Naive thymus-derived CD8-positive, alpha-beta T cell (primary cell): ENCODE measurements around the gene NRDC. TPM values are rescaled to one million over a fixed set of nuclear protein-coding genes. Genes with fewer than 3 reads are reported as not detected.
A peak's percentile ranks its signal among the peaks of the same experiment; 100 is the strongest.
"Not testable (repeated sequence)": the region's sequence is repeated elsewhere in the genome, so short reads cannot be mapped to it uniquely, and the experiment has no call there.

Source experiments
- ATAC-seq, 2 donors: fragments of 150-1000 bp; cut with Tn5 transposase in 1 of 2; sonication (Bioruptor Pico), chemical (Tn5 transposase) in 1 of 2; 1 replicate in 1 of 2; 2 replicates in 1 of 2; pipeline ENCODE4 v1.10.0; 2021; ENCODE audit warnings: mild to moderate bottlenecking in 2 of 2, moderate library complexity in 2 of 2
- POLR2A ChIA-PET: fragments of 350-600 bp; sonication (Branson Sonifier 250); formaldehyde crosslinking; loops from one replicate; lab custom pipeline; 2021; ENCODE audit warnings: antibody characterized with exemption; lab: Charles Lee
- DNase-seq, 10 donors: peaks; one replicate each; pipeline versions ENCODE4 v3.0.0 to v3.0.0-alpha.2; 2020 to 2022
- H3K27ac Mint-ChIP-seq, 10 donors: one replicate each; pipeline ENCODE4 v1.8.0; 2020 to 2022; ENCODE audit warnings: mild to moderate bottlenecking in 10 of 10, mixed read lengths in 10 of 10, moderate library complexity in 4 of 10, inconsistent platforms in 1 of 10
- H3K27me3 Mint-ChIP-seq, 5 donors: one replicate each; pipeline ENCODE4 v1.8.0; 2021 to 2022; ENCODE audit warnings: mixed read lengths in 5 of 5
- H3K36me3 Mint-ChIP-seq, 3 donors: one replicate each; pipeline ENCODE4 v1.8.0; 2020 to 2022; ENCODE audit warnings: mixed read lengths in 3 of 3, mild to moderate bottlenecking in 2 of 3, inconsistent platforms in 1 of 3
- H3K4me1 Mint-ChIP-seq, 4 donors: one replicate each; pipeline ENCODE4 v1.8.0; 2021 to 2022; ENCODE audit warnings: mixed read lengths in 4 of 4
- H3K4me3 Mint-ChIP-seq, 10 donors: one replicate each; pipeline ENCODE4 v1.8.0; 2020 to 2022; ENCODE audit warnings: mild to moderate bottlenecking in 10 of 10, mixed read lengths in 10 of 10, moderate library complexity in 6 of 10, inconsistent platforms in 1 of 10
- H3K9me3 Mint-ChIP-seq, 9 donors: one replicate each; pipeline ENCODE4 v1.8.0; 2020 to 2022; ENCODE audit warnings: mixed read lengths in 9 of 9, mild to moderate bottlenecking in 3 of 9, inconsistent platforms in 1 of 9, moderate library complexity in 1 of 9
- polyA plus RNA-seq, 3 donors: library from polyadenylated mRNA; unstranded; fragments of 300-500 nt; fragmentation: Illumina TruSeq; gene quantifications; one replicate each; pipeline ENCODE4 v1.2.3, GENCODE V29; 2021
- total RNA-seq, 8 experiments: library from RNA in 2 of 8; stranded (reverse) in 2 of 8; gene quantifications; one replicate each; pipeline ENCODE4 v1.2.3 and lab custom pipeline; 2021 to 2026

NRDC gene
- total and polyA plus RNA-seq, 5 experiments from 2014 or later: 54.8 to 145 (median 70.1) TPM

DNA sequence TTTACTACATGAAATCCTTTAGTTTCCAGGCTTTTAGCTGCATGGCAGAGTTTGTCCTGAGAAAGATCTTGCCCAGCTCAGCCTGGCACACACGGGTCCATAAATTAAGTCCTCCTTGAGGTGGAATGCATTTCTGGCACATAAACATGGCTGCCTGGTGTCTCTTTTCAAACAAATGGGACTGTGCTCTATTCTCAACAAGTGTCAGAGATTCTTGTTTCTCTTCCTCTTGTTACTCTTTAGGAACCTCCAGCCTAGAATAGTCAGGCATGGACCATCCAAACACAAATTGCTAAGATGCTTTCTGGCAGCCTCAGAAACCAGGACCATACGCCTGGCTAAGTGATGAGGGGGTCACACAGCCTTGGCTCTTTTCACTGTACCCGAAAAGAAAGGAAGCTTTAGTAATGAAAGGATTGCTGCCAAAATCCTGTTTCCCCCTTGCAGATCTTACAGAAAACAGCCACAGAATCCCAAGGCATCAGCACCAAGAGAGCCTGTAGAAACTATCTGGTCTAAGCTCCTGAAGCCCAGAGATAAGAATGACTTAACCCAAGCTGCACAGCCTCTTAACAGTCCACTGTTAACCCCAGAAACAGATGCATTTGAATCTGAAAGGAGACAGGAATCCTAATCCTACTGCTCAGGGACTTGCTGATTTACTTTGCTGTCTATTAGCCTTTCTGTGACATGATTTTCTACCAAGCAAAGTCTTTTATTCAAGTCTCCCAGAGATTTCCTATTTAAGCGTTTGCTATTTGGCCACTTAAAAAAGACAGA, 31.9 kb upstream of the NRDC start:
- H3K27ac Mint-ChIP-seq: no peak overlapping the region
- no peak overlapping the region for H3K4me3 Mint-ChIP-seq
- DNase-seq (no peak), ATAC-seq (no peak)
- H3K36me3 Mint-ChIP-seq: peaks cover 0 to 4% (median 0%) of the 10 kb centered on the region in 3 donors
- H3K27me3 Mint-ChIP-seq: peaks cover 0 to 22% (median 11%) of the 10 kb centered on the region in 5 donors
- peaks cover 0 to 14% (median 7%) of the 10 kb centered on the region in 4 donors for H3K4me1 Mint-ChIP-seq
- H3K9me3 Mint-ChIP-seq: peaks cover 0 to 16% (median 1%) of the 10 kb centered on the region in 9 donors
- POLR2A ChIA-PET: no interaction called here

DNA sequence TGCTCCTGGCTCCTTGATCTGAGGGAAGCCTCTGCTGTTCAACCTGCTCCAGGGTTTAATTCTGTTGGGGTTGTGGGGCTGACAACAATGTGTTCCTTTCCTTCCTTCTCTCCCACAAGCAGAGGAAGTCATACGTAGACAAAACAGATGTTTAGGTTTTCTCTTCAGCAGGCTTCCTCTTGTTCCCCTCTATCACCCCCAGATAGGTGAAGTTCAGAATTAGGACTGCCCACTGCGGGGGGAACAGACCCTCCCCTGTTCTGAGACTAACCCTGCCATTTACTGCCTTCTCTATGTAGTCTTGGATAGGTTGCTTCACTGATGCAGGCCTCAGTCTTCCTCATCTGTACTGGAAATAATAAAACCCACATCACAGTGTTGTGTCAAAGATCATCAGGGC, 30.0 kb upstream of the NRDC start:
- H3K27ac Mint-ChIP-seq: peak overlapping the region in 1 of 10 donors; percentile 81
- H3K4me1 Mint-ChIP-seq: peaks cover 0 to 14% (median 7%) of the 10 kb centered on the region in 4 donors
- peaks cover 0 to 4% (median 0%) of the 10 kb centered on the region in 3 donors for H3K36me3 Mint-ChIP-seq
- DNase-seq: no peak
- peaks cover 0 to 15% (median 11%) of the 10 kb centered on the region in 5 donors for H3K27me3 Mint-ChIP-seq
- H3K4me3 Mint-ChIP-seq: no peak overlapping the region
- POLR2A ChIA-PET: no interaction called here
- ATAC-seq: no peak
- H3K9me3 Mint-ChIP-seq: peaks cover 0 to 16% (median 1%) of the 10 kb centered on the region in 9 donors

DNA sequence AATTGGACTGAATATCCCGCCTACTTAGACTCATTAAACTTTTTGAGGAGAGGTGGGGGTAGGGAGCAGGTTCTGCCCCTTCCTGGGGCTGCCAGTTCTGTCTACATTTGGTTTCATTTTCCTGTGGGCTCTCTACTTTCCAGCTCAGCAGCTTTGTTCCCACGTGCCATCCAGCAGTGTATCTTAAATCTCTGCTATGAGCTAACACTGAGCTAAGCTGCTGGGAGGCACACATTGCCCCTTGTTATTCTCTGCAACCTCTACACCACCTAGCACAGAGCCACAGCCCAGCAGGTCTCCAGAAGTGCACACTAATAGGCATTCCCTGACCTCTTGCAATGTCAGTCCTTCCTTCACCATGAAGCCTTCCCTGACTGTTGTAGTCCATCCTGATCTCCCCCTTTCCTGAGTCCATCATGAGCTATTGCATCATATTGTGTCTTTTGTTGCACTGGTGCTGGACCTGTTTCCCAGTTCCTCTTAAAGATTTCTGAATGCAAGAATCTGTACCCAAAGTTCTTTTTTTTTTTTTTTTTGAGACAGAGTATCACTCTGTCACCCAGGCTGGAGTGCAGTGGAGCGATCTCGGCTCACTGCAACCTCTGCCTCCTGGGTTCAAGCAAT, 28.7 kb upstream of the NRDC start:
- Mint-ChIP-seq H3K27ac (peak overlapping the region in 9 of 10 donors; percentile 50 to 93 (median 87)), H3K9me3 (peaks cover 0 to 16% (median 1%) of the 10 kb centered on the region in 9 donors), H3K27me3 (peaks cover 0 to 11% (median 7%) of the 10 kb centered on the region in 5 donors), H3K36me3 (peaks cover 0 to 4% (median 0%) of the 10 kb centered on the region in 3 donors), H3K4me3 (no peak overlapping the region), H3K4me1 (peaks cover 0 to 14% (median 7%) of the 10 kb centered on the region in 4 donors)
- POLR2A ChIA-PET: no interaction called here
- DNase-seq (no peak), ATAC-seq (no peak)

DNA sequence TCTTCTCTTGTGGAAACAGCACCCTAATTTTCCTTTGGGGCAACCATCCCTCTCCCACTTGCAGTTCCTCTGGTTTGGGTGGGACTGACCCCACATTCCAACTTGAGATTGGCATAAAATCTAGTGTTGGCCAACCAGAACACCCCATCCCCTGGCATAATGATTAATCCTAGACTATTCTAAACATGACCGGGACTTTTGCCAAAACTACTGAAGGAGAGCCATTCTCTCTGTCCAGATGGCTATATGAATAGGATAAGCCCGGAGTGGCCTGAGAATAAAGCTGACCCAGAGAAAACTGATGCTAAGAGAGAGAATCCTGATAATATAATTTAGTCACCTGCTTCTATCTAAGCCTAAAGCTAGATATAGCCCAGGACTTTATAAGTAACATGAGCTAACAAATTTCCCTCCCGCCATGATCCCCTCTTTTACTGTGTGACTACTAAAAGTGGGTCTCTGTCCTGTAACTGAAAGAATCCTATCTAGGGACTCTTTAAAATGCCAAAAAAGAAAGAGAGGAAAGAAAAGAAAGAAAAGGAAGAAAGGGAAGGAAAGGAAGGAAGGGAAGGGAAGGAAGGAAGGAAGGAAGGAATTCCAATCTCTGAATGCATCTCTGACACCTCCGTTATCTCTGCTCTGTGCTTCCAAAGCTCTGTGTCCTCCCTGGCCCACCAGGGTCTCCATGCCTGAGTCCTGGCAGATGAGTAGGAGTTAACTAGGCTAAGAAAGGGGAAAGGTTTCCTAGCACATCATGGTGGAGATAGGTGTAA, 28.0 kb upstream of the NRDC start:
- H3K4me1 Mint-ChIP-seq: peaks cover 0 to 14% (median 7%) of the 10 kb centered on the region in 4 donors
- peak overlapping the region in 1 of 10 donors; percentile 21 for H3K4me3 Mint-ChIP-seq
- peaks cover 0 to 4% (median 0%) of the 10 kb centered on the region in 3 donors for H3K36me3 Mint-ChIP-seq
- POLR2A ChIA-PET: no interaction called here
- peaks cover 0 to 11% (median 7%) of the 10 kb centered on the region in 5 donors for H3K27me3 Mint-ChIP-seq
- ATAC-seq (no peak), DNase-seq (no peak)
- H3K27ac Mint-ChIP-seq: peak overlapping the region; percentile 69 to 95 (median 88)
- peaks cover 0 to 16% (median 1%) of the 10 kb centered on the region in 9 donors for H3K9me3 Mint-ChIP-seq

DNA sequence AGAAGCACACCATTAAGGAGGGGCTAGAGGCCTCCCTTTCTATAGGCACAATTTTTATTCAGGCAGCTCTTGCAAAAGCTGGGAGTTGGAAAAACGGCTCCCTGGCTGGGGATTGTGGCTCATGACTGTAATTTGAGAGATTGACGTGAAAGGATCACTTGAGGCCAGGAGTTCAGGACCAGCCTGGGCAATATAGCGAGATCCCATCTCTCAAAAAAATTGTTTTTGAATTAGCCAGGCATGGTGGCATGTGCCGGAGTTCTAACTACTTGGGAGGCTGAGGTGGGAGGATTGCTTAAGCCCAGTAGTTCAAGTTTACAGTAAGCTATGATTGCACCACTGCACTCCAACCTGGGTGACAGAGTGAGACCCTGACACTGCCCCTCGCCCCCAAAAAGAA, 23.9 kb upstream of the NRDC start:
- ATAC-seq (no peak), DNase-seq (no peak)
- H3K9me3 Mint-ChIP-seq: peaks cover 0 to 16% (median 0%) of the 10 kb centered on the region in 9 donors
- POLR2A ChIA-PET: no interaction called here
- H3K27me3 Mint-ChIP-seq: peaks cover 10 to 24% (median 14%) of the 10 kb centered on the region in 5 donors
- H3K27ac Mint-ChIP-seq: no peak overlapping the region
- H3K4me1 Mint-ChIP-seq: peaks cover 0 to 11% (median 7%) of the 10 kb centered on the region in 4 donors
- no peak overlapping the region for H3K4me3 Mint-ChIP-seq
- peaks cover 0 to 8% (median 0%) of the 10 kb centered on the region in 3 donors for H3K36me3 Mint-ChIP-seq

DNA sequence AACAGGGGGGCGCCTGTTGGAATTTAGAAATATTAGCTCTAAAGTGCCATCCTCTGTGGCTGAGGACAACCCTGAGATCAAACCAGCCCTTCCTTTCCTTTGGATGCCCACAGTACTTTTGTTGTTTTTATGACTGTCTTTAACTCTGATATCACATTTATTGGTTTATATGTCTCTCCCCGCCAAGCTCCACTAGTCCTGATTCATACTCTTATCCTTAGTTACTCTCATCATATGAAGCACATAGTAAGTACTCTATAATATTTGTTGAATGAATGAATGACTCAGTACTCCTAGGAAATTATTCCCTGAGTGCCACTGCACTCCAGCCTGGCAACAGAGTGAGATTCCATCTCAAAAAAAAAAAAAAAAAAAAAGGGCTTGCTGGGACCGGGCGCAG, 22.6 kb upstream of the NRDC start:
- Mint-ChIP-seq H3K4me1 (peaks cover 0 to 1% (median 0%) of the 10 kb centered on the region in 4 donors), H3K4me3 (no peak overlapping the region), H3K27ac (no peak overlapping the region), H3K36me3 (peaks cover 0 to 4% (median 0%) of the 10 kb centered on the region in 3 donors), H3K9me3 (peaks cover 0 to 3% (median 0%) of the 10 kb centered on the region in 9 donors), H3K27me3 (peaks cover 12 to 31% (median 22%) of the 10 kb centered on the region in 5 donors)
- DNase-seq (no peak), ATAC-seq (no peak)
- POLR2A ChIA-PET: no interaction called here

DNA sequence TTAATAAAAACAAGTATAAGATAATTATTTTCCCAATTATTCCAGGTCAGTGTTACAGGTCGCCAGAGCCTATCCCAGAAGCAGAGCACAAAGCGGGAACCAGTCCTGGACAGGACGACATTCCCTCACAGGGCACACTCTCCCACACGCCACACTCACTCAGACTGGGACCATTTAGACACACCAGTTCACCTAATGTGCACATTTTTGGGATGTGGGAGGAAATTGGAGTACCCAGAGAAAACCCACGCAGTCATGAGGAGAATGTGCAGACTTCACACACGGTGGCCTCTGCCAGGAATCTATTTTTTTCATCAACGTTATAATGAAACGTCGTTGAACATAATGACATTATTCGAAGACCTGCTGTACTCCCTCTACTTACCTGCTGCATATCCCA, 20.5 kb upstream of the NRDC start:
- peaks cover 21 to 46% (median 38%) of the 10 kb centered on the region in 5 donors for H3K27me3 Mint-ChIP-seq
- no peak overlapping the region for H3K4me3 Mint-ChIP-seq
- H3K27ac Mint-ChIP-seq: no peak overlapping the region
- peaks cover 0 to 4% (median 0%) of the 10 kb centered on the region in 3 donors for H3K36me3 Mint-ChIP-seq
- ATAC-seq (no peak), DNase-seq (no peak)
- POLR2A ChIA-PET: no interaction called here
- H3K9me3 Mint-ChIP-seq: no peaks in the 10 kb centered on the region
- peaks cover 0 to 1% (median 0%) of the 10 kb centered on the region in 4 donors for H3K4me1 Mint-ChIP-seq

DNA sequence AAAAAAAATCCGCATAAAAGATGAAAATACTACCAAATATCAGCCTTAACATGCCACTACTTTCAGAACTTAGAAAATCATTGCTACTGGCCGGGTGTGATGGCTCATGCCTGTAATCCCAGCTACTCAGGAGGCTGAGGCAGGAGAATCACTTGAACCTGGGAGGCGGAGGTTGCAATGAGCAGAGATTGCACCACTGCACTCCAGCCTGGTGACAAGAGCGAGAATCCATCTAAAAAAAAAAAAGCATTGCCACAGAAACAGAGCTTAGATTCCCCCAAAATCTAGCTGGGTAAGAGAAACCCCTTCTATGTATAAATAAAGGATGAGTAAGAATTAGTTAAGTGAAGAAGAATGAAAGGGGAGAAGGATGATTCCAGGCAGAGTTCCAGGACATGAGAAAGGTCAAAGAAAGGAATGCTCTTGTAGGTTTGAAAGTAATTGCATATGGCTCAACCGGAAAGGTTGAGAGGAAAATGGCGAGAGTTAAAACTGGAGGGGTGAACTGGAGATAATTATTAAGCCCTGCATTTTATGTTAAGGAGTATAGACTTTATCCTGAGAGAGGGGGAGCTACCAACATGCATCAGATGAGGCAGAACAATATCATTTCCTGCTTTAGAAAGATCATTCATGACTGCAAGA, 19.7 kb upstream of the NRDC start:
- Mint-ChIP-seq H3K4me1 (peaks cover 0 to 1% (median 0%) of the 10 kb centered on the region in 4 donors), H3K4me3 (no peak overlapping the region), H3K36me3 (peaks cover 0 to 4% (median 0%) of the 10 kb centered on the region in 3 donors), H3K27me3 (peaks cover 25 to 51% (median 46%) of the 10 kb centered on the region in 5 donors), H3K9me3 (no peaks in the 10 kb centered on the region), H3K27ac (no peak overlapping the region)
- ATAC-seq (no peak), DNase-seq (no peak)
- POLR2A ChIA-PET: no interaction called here

DNA sequence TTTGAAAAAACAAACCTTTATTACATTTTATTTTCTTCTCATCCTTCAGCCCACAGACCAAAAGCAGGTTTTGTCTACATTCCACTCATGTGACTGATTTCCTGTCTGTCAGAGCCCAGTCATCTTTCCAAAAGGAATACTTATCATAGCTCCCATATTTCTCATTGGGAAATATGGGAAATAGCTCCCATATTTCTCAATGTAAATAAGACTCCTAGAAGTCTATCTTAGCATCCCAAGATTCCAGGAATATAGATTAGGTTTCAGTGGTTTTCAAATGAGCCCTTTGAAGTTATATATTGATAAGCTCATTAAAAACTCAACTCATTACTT, 19.1 kb upstream of the NRDC start:
- H3K27me3 Mint-ChIP-seq: peaks cover 26 to 56% (median 51%) of the 10 kb centered on the region in 5 donors
- H3K27ac Mint-ChIP-seq: no peak overlapping the region
- DNase-seq (no peak), ATAC-seq (no peak)
- POLR2A ChIA-PET: no interaction called here
- no peaks in the 10 kb centered on the region for H3K9me3 Mint-ChIP-seq
- peaks cover 0 to 4% (median 0%) of the 10 kb centered on the region in 3 donors for H3K36me3 Mint-ChIP-seq
- peaks cover 0 to 1% (median 0%) of the 10 kb centered on the region in 4 donors for H3K4me1 Mint-ChIP-seq
- H3K4me3 Mint-ChIP-seq: no peak overlapping the region

DNA sequence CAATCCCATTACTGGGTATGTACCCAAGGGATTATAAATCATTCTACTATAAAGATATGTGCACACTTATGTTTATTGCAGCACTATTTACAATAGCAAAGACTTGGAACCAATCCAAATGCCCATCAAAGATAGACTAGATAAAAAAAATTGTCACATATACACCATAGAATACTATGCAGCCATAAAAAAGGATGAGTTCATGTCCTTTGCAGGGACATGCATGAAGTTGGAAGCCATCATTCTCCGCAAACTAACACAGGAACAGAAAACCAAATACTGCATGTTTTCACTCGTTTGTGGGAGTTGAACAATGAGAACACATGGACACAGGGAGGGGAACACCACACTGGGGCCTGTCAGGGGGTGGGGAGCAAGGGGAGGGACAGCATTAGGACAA, 16.2 kb upstream of the NRDC start:
- H3K36me3 Mint-ChIP-seq, H3K27ac Mint-ChIP-seq, ATAC-seq, POLR2A ChIA-PET, H3K4me1 Mint-ChIP-seq, H3K9me3 Mint-ChIP-seq, DNase-seq, H3K4me3 Mint-ChIP-seq: not testable (repeated sequence)
- H3K27me3 Mint-ChIP-seq: peaks cover 28 to 80% (median 58%) of the 10 kb centered on the region in 5 donors

DNA sequence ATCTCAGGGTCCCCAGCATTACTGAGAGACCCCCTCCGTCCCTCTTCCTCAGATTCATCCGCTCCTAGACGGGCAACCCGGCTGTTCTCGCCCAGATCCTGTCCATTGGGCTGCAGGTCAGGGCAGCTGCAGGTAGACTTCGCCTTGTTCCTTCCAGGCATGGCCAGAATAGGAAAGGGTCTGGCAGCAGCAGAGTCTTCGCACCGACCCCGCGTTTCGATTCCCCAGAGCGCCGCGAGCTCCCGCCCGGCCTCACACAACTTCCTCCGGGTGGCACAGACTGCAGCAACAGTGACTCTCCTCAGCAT, 265 bp downstream of the NRDC start:
- no peak overlapping the region for H3K4me3 Mint-ChIP-seq
- ATAC-seq (peak; percentile 1 to 24), DNase-seq (no peak)
- H3K27me3 Mint-ChIP-seq: peaks cover 8 to 15% (median 11%) of the 10 kb centered on the region in 5 donors
- peaks cover 0 to 21% (median 0%) of the 10 kb centered on the region in 3 donors for H3K36me3 Mint-ChIP-seq
- POLR2A ChIA-PET: interaction anchor here (1.0 kb wide), 2 partner anchors 39 to 155 kb away, joined by 3 read pairs; partner anchors contain the start of gene KTI12
- peaks cover 17 to 31% (median 22%) of the 10 kb centered on the region in 4 donors for H3K4me1 Mint-ChIP-seq
- H3K27ac Mint-ChIP-seq: no peak overlapping the region
- no peaks in the 10 kb centered on the region for H3K9me3 Mint-ChIP-seq
